ENCODE measurements around the gene ABCC9.

Gene ABCC9

DNA sequence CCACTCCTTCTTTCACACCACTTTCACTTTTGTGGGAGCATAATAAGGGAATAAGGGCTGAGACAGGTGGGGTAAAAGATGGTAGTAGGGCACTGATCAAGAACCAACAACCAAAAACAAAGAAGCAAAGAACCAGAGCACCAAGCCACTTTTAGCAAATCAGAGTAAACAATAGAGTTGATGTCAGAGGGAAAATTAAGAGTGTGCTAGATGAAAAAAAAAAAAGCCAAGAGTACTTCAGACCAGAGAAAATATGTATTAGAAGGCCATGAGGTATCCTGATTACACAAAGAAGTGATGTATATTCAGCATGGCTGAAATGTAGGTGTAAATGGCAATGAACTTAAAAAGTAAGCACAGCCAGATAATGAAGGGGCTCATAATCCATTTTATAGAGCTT lies 75.4 kb downstream of the ABCC9 start:
- no peak for DNase-seq

- DNase-seq = no peak
Observed at GRCh38 chr12:21860534-21860933, 80.7 kb downstream of the ABCC9 start.

DNA sequence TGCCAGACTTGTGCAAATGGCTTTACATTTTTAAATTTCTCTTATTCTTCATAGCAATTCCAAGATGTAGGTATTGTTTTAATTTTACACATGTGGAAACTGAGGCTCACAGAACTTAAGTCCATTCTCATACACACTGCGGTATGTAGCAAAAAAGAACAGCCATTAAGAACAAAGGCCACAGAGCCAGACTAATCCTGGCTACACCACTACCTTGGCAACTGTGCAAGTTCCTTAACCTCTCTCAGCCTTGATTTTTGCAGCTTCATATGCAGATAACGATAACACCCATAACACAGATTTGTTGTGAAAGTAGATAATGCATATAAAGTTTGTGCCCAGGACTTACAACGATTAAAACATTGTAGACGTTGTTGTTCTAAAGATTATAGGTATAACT lies 81.1 kb downstream of the ABCC9 start:
- DNase-seq = no peak

- DNase-seq = no peak
Observed at GRCh38 chr12:21852251-21852650, 89.0 kb downstream of the ABCC9 start.

- DNase-seq = no peak
Observed at GRCh38 chr12:21851151-21851550, 90.1 kb downstream of the ABCC9 start.

DNA sequence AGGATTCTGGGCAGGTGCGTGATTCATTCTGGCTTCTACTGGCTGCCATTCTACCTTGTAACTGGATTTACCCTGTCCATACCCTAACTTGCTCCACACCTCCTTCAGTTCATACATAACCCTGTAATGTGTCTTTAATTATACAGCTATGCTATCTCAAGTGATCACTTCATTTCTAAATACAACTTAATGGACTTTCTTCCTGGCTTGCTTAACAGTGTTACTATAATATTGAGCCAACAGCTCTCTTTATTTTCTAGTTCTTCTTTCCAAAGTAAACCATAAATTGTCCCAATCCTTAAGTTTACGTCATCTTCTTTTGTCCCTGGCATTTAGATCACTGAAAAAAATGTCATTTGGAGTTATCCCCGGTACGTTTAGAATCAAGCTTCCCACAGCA lies 90.8 kb downstream of the ABCC9 start:
- no peak for DNase-seq

DNA sequence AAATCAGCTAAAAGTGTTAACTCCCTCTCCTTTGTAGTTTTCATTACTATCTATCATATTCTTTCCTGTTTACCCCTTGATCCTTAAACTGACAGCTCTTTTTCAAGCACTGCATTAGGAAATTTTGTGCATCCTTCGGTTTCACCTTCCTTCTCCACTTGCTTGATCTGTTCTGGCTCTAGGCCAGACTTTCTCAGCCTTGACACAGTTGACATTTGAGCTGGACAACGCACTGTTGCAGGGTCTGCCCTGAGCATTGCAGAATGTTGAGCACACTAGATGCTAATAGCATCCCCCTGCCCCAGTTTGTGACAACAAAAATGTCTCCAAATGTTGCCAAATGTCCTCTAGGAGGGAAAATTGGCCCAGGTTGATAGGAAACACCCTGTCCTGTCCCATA lies 91.3 kb downstream of the ABCC9 start:
- DNase-seq = no peak

DNA sequence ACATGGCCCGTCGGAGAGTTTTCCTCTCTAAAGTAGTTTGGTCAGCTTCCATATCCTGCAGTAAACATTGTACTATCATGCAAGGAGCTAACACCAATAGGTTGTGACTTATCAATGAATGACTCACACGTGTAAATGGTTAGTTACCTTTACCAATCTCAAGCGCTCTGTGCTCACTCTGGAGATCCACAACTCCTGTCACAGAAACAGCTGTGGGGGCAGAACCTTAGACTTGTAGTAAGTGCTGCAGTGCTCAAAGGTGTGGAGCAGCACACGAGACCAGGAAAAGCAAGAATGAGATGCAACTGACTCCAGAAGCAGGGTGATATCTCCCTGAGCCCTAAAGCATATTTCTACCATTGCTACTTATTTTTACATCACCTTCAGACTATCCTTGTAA lies 93.0 kb downstream of the ABCC9 start:
- no peak for DNase-seq

DNA sequence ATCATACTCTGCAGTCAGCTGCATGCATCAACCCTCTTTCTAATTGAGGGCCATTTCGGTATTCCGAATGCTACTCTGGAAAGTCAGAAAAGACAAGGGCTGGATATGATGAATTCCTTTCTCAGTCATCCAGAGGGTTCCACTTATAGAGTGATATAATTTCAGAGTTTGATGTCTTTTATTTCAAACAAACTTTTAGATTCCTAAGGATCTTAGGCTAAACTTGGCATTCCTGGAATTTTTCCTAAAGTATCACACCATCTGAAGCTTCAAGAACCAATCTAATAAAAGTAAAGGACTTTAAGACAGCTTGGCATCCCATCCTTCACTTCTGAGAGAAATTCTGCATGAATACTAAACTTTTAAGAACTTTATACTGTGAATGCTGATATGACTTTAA lies 97.4 kb downstream of the ABCC9 start:
- no peak for DNase-seq

DNA sequence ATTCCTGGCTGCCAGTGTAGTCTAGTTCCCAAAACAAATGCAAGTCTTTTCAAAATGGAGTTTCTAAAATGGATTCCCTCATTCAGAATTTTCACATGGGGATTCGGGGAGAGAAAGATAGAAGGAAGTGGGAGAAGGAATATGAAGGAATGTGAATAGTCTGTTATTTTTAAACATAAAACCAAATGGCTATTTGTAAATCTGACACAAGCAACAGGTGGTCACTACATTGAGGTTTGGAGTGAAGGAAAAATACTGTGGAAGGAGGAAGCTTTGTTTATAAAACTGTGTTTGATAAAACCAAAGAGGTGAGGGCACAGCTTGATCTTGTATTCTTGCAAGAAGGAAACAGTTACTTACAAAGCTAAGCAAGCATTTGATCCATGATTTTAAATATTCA lies 101.5 kb downstream of the ABCC9 start:
- no peak for DNase-seq

DNA sequence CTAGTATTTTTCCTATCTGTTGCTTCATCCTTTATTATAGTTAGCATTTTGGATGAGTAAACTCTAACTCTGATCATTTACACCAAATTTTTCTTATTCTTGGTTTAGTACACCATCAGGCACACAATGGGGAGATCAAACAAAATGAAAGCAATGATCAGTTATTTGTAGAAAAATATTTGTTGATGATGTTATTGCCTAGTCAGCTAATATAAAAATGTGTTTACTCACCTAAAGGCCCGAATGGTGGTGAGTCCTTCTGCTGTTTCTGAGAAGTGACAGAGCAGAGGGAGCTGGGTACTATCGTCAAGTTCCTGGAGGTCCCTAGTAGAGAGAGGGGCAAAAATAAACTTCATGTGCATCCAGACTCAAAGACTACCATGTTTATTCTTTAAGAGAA lies 103.4 kb downstream of the ABCC9 start:
- DNase-seq = no peak

- no peak for DNase-seq
Observed at GRCh38 chr12:21831791-21832344, 109.4 kb downstream of the ABCC9 start.

GRCh38 chr12:21828779-21829178 lies 112.4 kb downstream of the ABCC9 start:
- DNase-seq = no peak

DNA sequence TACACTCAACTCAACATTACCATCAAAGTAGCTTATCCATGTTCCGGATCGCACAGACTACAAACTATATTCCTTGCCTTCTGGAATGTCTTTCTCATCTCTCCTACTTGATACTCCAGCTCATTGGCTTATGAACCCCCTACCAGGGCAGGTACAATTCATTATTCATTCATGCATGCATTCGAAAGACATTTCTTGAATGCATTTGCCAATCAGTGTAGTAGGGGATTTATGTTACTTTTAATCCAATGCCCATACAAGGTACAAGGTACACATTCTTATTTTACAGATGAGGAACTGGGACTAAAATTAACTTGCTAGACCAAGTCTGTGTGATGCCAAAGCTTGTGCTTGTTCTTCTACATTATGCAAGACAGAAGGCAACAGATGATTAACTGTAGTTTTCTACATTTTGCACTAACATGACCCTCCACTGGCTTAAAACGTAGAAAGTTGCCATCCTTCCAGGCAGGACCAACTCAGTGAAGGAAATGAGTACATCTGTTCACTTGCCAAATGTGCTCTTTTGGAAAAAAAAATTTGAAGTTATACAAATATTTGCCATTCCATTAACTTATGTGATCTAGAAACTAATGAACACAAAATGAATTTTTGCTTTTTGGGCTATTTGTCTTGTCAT lies 113.0 kb downstream of the ABCC9 start:
- DNase-seq = no peak

GRCh38 chr12:21827083-21827482 lies 114.1 kb downstream of the ABCC9 start:
- no peak for DNase-seq

DNA sequence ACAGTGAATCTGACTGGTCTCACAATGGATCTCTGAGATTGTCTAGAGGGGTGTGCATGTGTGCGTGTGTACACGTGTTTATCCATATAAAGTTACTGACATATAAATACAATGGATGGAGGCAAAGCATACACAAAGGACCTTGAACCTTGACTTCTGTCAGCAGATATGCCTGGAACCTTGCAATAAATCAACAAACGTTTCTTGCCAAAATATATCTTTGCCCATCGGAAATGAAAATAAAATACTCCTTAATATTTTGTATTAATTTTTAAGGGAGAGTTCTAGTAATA lies 114.7 kb downstream of the ABCC9 start:
- DNase-seq = no peak

- no peak for DNase-seq
Observed at GRCh38 chr12:21825886-21826617, 115.2 kb downstream of the ABCC9 start.

DNA sequence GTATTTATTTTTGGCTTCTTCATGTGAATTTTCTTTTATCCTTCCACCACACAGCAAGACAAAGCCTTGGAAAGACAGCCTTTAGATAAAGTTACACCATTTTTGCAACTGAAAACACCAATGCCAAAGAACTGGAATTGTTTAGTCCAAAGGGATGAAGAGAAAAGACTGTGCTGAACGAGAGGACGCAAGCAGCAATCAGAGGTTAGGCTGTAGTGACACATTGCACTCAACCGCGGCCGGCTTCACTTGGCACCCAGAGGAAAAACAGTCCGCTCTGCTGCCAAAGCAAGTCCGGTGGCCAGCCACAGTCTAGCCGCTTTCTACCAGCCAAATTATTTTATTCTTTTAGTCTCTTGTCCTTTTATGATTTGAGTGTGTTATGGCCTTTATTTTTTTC lies 117.6 kb downstream of the ABCC9 start:
- no peak for DNase-seq

DNA sequence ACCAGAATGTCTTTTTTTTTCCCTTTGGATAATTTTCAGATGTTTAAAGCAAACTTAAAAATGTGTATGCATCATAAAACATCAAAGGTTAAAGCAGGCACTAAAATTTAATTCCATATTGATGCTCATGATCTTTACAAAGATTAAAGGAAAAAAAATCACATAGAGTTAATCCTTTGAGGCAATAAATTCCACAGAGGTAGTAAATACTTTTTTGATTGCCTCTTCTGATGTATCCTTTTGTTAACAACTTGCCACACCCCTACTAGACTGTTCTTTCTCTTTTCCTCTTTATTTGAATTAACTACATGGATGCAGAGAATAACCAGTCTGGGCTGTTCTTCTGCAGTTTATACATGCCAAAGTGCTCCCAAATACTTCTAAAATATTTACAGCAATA lies 121.5 kb downstream of the ABCC9 start:
- no peak for DNase-seq

GRCh38 chr12:21819236-21819635 lies 122.0 kb downstream of the ABCC9 start:
- DNase-seq = no peak

- DNase-seq = no peak
Observed at GRCh38 chr12:21818627-21819026, 122.6 kb downstream of the ABCC9 start.

DNA sequence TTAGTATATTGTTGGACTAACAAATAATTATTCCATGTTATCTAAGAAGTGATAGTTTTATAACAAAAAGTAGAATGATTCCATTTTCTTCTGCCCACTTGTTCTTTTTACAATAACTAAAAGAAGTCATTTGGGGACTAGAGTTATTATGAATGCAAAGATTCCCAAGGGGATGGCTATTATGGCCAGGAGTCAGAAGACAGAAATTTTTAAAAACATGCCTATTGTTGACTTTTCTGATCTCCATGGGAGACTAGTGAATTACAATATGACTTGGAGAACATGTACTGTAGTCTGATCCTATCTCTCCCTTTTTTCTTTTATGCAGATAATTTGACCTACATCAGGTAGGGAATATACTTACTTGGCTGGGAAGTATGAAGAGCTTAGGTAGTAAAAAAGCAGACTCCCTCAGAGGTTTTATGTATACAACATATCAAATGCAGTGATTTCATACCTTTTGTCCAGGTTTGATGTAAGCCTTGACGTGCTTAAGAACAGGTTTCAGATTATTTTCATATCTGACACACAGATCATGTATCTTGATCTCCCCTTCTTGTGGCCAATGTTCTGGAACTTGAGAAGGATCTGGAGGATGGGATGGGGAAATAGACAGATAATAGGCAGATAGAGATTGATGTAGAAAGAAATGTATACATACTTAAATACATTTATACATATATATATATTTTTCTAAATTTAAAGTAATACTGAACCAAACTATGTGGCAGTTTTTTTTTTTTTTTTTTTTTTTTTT lies 125.7 kb downstream of the ABCC9 start:
- DNase-seq = no peak

DNA sequence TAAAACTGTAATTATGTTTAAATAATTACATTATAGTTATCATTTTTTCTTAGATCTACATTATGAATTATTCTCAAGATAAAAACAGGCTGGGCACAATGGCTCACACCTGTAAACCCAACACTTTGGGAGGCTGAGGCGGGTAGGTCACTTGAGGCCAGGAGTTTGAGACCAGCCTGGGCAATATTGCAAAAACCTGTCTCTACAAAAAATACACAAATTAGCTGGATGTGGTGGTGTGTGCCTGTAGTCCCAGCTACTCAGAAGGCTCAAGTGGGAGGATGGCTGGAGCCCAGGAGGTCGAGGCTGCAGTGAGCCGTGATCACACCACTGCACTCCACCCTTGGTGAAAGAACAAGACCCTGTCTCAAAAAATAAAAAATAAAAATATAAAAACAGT lies 126.4 kb downstream of the ABCC9 start:
- DNase-seq = no peak

- no peak for DNase-seq
Observed at GRCh38 chr12:21814327-21814726, 126.9 kb downstream of the ABCC9 start.
